Lower leg skin (tissue), 4 donors: ENCODE measurements around the gene MEN1. TPM values are rescaled to one million over a fixed set of nuclear protein-coding genes. Genes with fewer than 3 reads are reported as not detected.
A peak's percentile ranks its signal among the peaks of the same experiment; 100 is the strongest.

ENCODE experiments used
- DNase-seq, 2 donors: peaks; one replicate each; pipeline ENCODE4 v3.0.0-alpha.2; 2019; ENCODE audit warnings: low spot score in 2 of 2
- H3K4me3 ChIP-seq: fragments of 200-600 bp; sonication (generic); 2 replicates; pipeline ENCODE4 v1.5.1; 2017; ENCODE audit warnings: mild to moderate bottlenecking, low read depth; ENCODE audit not compliant: poor library complexity, severe bottlenecking
- CTCF ChIP-seq, 3 donors: fragments of 450-650 bp; IDR thresholded peaks; one replicate each; pipeline ENCODE4 v1.5.1; 2016; ENCODE audit warnings: antibody characterized with exemption in 3 of 3, mild to moderate bottlenecking in 3 of 3, moderate library complexity in 2 of 3
- POLR2A ChIP-seq, 2 donors: fragments of 450-650 bp; IDR thresholded peaks; one replicate each; pipeline ENCODE4 v1.6.1; 2016 to 2017; ENCODE audit warnings: antibody characterized with exemption in 2 of 2, mild to moderate bottlenecking in 1 of 2, moderate library complexity in 1 of 2
- WGBS, 2 donors: methylation state at CpG; one replicate each; pipeline ENCODE4 v1.1.5; 2018; 5-methylcytosine and 5-hydroxymethylcytosine counted together
- intact Hi-C: fragments of 100-400 bp; cut with DNase I; formaldehyde crosslinking; loops from one replicate; pipeline ENCODE4 v1.15.0; 2023; ENCODE audit warnings: low total_unique reads
- total RNA-seq, 4 donors: library from RNA; depleted of rRNA; stranded (reverse); fragments of >200 nt; gene quantifications; one replicate each; pipeline ENCODE4 v1.1.0, GENCODE V29; 2016

MEN1 gene
- total RNA-seq, 4 donors from 2014 or later, result 20.5 to 42.7 (median 32.2) TPM

GRCh38 chr11:64777449-64778222, 32.7 kb downstream of the MEN1 start:
- TF ChIP-seq POLR2A (IDR thresholded peaks at IDR 0.05) (no peak), CTCF (IDR thresholded peaks at IDR 0.05) (no peak)
- WGBS, 2 donors, result 0% methylated on average over 10 to 49 of the region's 98 CpGs
- intact Hi-C loops, result no loop called here

GRCh38 chr11:64776875-64777274, 33.5 kb downstream of the MEN1 start:
- TF ChIP-seq CTCF (IDR thresholded peaks at IDR 0.05) (no peak), POLR2A (IDR thresholded peaks at IDR 0.05) (no peak)
- intact Hi-C loops, result no loop called here
- 17 to 19% methylated on average over 3 of the region's 3 CpGs for WGBS, 2 donors
- H3K4me3 ChIP-seq, result no peak overlapping the region
- DNase-seq, result no peak

More at GRCh38 chr11:64777449-64778222, 32.7 kb downstream of the MEN1 start:
- H3K4me3 ChIP-seq, result peak overlapping the region; percentile 88
- peak; percentile 63 to 96 for DNase-seq

- H3K4me3 ChIP-seq, result no peak overlapping the region
- 65% methylated on average over 6 of the region's 6 CpGs for WGBS, 2 donors
- no peak for DNase-seq
- intact Hi-C loops, result no loop called here
- TF ChIP-seq CTCF (IDR thresholded peaks at IDR 0.05) (no peak), POLR2A (IDR thresholded peaks at IDR 0.05) (no peak)
Measured at GRCh38 chr11:64776425-64776824, 33.9 kb downstream of the MEN1 start.

GRCh38 chr11:64774144-64774543, 36.2 kb downstream of the MEN1 start:
- WGBS, 2 donors, result 82 to 86% methylated on average over 5 of the region's 5 CpGs
- no peak overlapping the region for H3K4me3 ChIP-seq
- no peak for DNase-seq
- TF ChIP-seq POLR2A (IDR thresholded peaks at IDR 0.05), result no peak
- TF ChIP-seq CTCF (IDR thresholded peaks at IDR 0.05), result no peak
- intact Hi-C loops, result no loop called here

GRCh38 chr11:64772303-64773018, 37.9 kb downstream of the MEN1 start:
- 52 to 64% methylated on average over 3 of the region's 3 CpGs for WGBS, 2 donors
- intact Hi-C loops, result no loop called here
- H3K4me3 ChIP-seq, result no peak overlapping the region
- DNase-seq, result no peak
- no peak for TF ChIP-seq POLR2A (IDR thresholded peaks at IDR 0.05)
- no peak for TF ChIP-seq CTCF (IDR thresholded peaks at IDR 0.05)
